Measurements from ENCODE around the gene PCNT. TPM values are rescaled to one million over a fixed set of nuclear protein-coding genes. Genes with fewer than 3 reads are reported as not detected.
A peak's percentile ranks its signal among the peaks of the same experiment; 100 is the strongest.

The PCNT gene
- total and polyA plus RNA-seq, 9 of the 15 experiments (the other 6 are each of a cell fraction or from before 2014, with no cell fraction given): 9.1 to 53.5 (median 31.3) TPM

GRCh38 chr21:46372014-46372485, 48.1 kb downstream of the PCNT start:
- Histone ChIP-seq H3K27ac (ENCODE audit: extremely low read depth, low read depth, low read length) (no peak overlapping the region), H3K9me1 (ENCODE audit: control insufficient read depth, insufficient read depth, low read length) (no peaks in the 10 kb centered on the region), H3K4me3 (no peak overlapping the region), H3K9ac (ENCODE audit: insufficient read depth in 1 of 2, low read depth in 2 of 2, low read length in 2 of 2) (no peak overlapping the region), H4K20me1 (replicated peaks; ENCODE audit: control insufficient read depth, insufficient read depth, low read length) (peaks cover 5% of the 10 kb centered on the region; the same call in 1 of the 2 replicates), H3K4me2 (ENCODE audit: insufficient read depth, low read length) (no peak overlapping the region), H3K79me2 (ENCODE audit: control insufficient read depth, insufficient read depth, low read length) (peaks cover 44% of the 10 kb centered on the region), H3K27me3 (ENCODE audit: control insufficient read depth in 2 of 2, insufficient read depth in 2 of 2, low read length in 2 of 2) (no peaks in the 10 kb centered on the region; a peak in 2 of 5 replicates), H2AFZ (ENCODE audit: low read depth, low read length) (no peak overlapping the region), H3K4me1 (replicated peaks in 1 of 2; ENCODE audit: control insufficient read depth in 2 of 2, insufficient read depth in 2 of 2, low read length in 2 of 2) (peaks cover 0 to 14% of the 10 kb centered on the region in 2 experiments; a peak in 1 of 5 replicates), H3K9me3 (replicated peaks; ENCODE audit: control insufficient read depth, insufficient read depth, low read depth, low read length) (no peaks in the 10 kb centered on the region), H3K36me3 (ENCODE audit: control insufficient read depth, insufficient read depth, low read length) (peaks cover 54% of the 10 kb centered on the region; the same call in 2 of the 3 replicates)
- DNase-seq (ENCODE audit: extremely low read depth in 1 of 4, low spot score in 3 of 4) (no peak), ATAC-seq (no peak), FAIRE-seq (no peak)
- POLR2A ChIA-PET: no interaction called here
- in situ Hi-C loops (cut with MboI) (no loop called here), intact Hi-C loops (cut with micrococcal nuclease) (no loop called here)
- BruUV-seq (replicated peaks): no TSS peak
- WGBS (ENCODE audit: insufficient coverage, low coverage, missing lambda C conversion rate): 96% methylated on average over 7 of the region's 7 CpGs
- CTCF ChIA-PET (ENCODE audit: low intra/inter-chr PET ratio): no interaction called here
- TF ChIP-seq MAX (CRISPR knock-in tag; IDR thresholded peaks at IDR 0.05) (peak; percentile 88), CBX3 (IDR thresholded peaks at IDR 0.05; ENCODE audit: borderline replicate concordance in 1 of 2, low read length in 2 of 2) (no peak), GABPB2 (CRISPR knock-in tag; conservative IDR thresholded peaks at IDR 0.05) (no peak), MXD1 (CRISPR knock-in tag; IDR thresholded peaks at IDR 0.05; ENCODE audit: borderline replicate concordance, poor library complexity, severe bottlenecking) (no peak), HINFP (tag; conservative IDR thresholded peaks at IDR 0.05; ENCODE audit: low read depth) (no peak), KDM1A (IDR thresholded peaks at IDR 0.05) (peak in 1 of 2 experiments; percentile 87; a peak in 1 of 4 replicates), ADNP (tag; IDR thresholded peaks at IDR 0.05) (no peak), CREBBP (IDR thresholded peaks at IDR 0.05; ENCODE audit: low read depth, low read length) (no peak), ARID1B (IDR thresholded peaks at IDR 0.05) (no peak), ZKSCAN1 (IDR thresholded peaks at IDR 0.05; ENCODE audit: low read depth, low read length) (no peak), CTCFL (IDR thresholded peaks at IDR 0.05; ENCODE audit: borderline replicate concordance, insufficient read depth, low read depth, low read length, poor library complexity, severe bottlenecking) (no peak), SIX5 (IDR thresholded peaks at IDR 0.05; ENCODE audit: borderline replicate concordance in 1 of 2, insufficient read depth in 1 of 2, low read depth in 1 of 2, low read length in 2 of 2) (0 out of 4 replicates have a peak, but pooled peaks of 1 of the 2 experiments have one; percentile 2), ZFP91 (CRISPR knock-in tag; IDR thresholded peaks at IDR 0.05) (no peak), PKNOX1 (IDR thresholded peaks at IDR 0.05) (no peak)
